GM19025 (cell line): ENCODE results near the gene ZNF221.

Source experiments
- ATAC-seq: cut with Tn5 transposase; IDR thresholded peaks from one replicate; pipeline ENCODE4 v1.9.1; 2021; ENCODE audit warnings: mild to moderate bottlenecking, low read depth, moderate library complexity; ENCODE audit not compliant: unreplicated experiment

The ZNF221 gene

DNA sequence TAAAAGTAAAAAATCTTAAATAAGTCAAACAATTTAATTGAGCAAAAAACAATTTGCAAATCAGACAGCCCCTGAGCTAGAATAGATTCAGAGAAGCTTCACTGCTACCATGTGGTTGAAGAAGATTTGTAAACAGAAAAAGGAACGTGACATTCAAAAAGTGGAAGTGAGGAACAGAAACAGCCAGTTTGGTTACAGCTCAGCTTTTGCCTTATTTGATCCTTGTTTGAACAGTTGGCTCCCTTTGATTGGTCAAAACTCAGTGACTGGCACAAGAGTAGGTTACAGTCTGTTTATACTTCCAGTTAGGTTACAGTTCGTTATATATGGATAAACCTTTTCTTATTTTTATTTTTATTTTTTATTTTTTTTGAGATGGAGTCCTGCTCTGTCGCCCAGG, 5.8 kb downstream of the ZNF221 start:
- ATAC-seq: no peak

- ATAC-seq: no peak
Measured at GRCh38 chr19:43957891-43958290, 6.9 kb downstream of the ZNF221 start.

GRCh38 chr19:43960411-43960810, 9.4 kb downstream of the ZNF221 start:
- ATAC-seq: no peak

- ATAC-seq: no peak
Measured at GRCh38 chr19:43966079-43966694, 15.2 kb downstream of the ZNF221 start.

DNA sequence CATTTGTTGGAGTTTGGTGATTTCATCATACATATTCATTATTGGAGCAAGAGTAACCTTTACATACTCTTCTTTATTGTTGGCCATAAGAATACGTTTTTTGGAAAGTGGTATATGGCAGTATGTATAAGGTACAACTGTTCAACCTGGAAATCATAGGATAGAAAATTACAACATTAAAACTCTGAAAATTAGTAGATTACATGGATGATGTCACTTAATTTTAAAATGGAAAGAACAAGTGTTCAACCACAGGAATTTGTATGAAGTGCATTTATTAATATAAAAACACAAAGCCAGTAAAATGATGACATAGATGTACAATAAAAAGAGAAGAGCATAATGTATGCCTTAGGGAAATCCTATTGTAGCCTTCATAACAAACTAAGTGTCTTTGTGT, 25.7 kb downstream of the ZNF221 start:
- ATAC-seq: no peak

GRCh38 chr19:43983544-43983911, 32.5 kb downstream of the ZNF221 start:
- ATAC-seq: no peak

DNA sequence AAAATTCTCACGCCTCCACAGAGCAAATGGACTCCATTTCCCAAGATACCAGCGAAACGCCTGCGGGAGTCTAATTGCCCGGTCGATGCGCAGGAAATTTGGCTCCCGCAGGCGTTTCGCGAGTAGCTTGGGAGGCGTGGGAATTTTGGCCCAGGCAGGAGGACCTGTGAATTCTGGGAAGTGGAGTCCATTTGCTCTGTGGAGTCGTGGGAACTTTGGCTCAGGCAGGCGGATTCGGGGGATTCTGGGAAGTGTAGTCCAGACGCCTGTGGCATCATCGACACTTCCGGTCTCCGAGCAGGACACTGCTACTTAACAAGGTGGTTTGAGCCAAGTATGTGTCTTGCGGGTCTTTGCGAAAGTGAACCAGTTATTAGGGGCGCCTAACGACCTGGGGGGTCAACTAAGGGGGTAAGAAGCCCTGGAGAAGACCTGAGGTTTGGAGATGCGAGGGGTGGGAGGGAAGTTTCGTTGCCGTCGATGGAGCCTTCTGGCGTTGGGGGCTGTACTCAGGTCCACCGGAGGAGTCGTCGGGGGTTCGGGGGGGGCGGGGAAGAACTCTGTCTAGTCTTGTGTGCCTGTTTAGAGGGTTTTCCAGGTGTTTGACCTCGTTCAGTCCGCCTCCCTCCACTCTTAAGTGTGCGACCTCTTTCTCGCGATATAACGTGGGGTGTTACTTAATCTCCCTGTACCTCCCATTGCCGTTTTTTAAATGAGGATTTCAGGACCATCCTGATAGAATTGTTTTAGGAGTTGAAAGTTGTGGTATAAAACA, 33.1 kb downstream of the ZNF221 start, which contains the start of gene ZNF155:
Gene ZNF155 (plus strand): TSS at position 277 of the 775 bp plus-strand sequence. CDS start 4,356 bp downstream, outside the sequence.
- peak; percentile 76 for ATAC-seq

GRCh38 chr19:43984687-43985000, 33.6 kb downstream of the ZNF221 start:
- ATAC-seq: no peak

- no peak for ATAC-seq
Measured at GRCh38 chr19:43997631-43998290, 46.7 kb downstream of the ZNF221 start.

DNA sequence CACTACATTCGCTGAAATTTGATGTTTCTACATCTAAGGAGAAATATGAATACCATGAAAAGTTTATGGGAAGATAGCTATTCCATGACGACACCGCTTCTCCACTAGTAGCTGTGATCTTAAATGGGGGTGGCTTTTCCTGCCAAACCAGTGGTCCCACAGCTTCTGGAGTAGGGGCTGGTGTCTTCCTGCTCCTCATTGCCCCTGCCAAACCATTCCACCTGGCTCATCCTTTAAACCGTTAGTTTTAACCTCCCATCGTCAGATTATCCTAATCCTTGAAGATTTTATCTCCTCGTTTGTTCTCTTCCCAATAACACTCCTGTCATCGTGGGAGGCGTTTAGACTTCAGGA, 51.2 kb downstream of the ZNF221 start:
- ATAC-seq: no peak

GRCh38 chr19:44002566-44003460, 51.8 kb downstream of the ZNF221 start, which contains the start of gene ZNF230:
Gene ZNF230, plus strand, starts transcription at chr19:44002957. Its CDS starts 4,122 bp downstream, at chr19:44007079.
- peak; percentile 87 for ATAC-seq

DNA sequence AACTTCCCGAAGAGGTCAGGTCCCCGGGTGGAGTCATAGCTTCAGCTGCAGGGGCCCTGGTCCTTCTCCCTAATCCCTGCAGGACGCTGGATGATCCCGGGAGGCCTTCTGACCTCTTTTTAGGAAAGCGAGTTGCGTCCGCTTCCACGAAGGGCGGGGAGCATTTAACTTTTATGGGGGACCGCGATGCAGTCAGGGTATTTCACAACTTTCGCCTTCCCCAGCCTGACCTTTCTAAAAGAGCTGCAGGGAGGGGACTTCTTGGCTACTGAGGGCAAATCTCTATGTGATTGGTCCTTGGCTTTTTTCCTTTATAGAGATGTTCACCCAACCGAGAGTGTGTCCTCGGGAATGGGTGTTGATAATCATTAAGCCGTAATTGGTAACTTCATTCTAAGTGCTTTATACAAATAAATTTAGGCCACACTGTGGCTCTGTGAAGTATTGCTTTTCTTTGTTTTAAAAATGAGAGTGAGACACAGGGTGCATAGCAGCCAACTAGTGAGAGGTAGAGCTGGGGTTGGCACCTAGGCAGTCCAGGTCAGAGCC, 52.5 kb downstream of the ZNF221 start:
- ATAC-seq: no peak

GRCh38 chr19:44005973-44006372, 54.9 kb downstream of the ZNF221 start:
- no peak for ATAC-seq

DNA sequence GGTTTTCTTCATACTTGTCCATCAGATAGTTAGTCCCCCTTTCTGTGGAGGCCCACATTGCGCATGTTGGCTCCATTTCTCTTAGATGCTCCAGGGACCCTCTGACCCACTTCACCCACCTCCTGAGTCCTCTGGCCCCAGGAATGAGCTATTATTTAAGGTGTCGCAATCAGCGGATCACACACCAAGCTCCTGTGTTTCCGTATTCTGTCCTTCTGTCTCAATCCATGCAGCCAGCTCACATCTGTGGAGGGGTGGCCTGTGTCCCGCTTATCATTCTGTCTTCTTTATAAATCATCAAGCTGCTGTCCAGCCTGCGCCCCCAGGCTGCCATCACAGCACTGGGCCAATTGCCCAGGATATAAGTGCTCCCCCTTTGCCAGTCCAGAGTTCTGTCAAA, 56.4 kb downstream of the ZNF221 start:
- no peak for ATAC-seq

DNA sequence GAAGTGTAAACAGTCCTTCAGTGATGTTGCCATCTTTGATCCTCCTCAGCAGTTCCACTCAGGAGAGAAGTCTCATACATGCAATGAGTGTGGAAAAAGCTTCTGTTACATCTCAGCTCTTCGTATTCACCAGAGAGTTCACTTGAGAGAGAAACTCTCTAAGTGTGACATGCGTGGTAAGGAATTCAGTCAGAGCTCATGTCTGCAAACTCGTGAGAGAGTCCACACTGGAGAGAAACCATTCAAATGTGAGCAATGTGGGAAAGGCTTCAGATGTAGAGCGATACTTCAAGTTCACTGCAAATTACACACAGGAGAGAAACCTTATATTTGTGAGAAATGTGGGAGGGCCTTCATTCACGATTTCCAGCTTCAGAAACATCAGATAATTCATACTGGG, 59.4 kb downstream of the ZNF221 start:
- ATAC-seq: no peak
